ENCODE results near the gene NOTUM.

The NOTUM gene

GRCh38 chr17:81934850-81935708 is 25.9 kb downstream of the NOTUM start:
- TF ChIP-seq, protein P1, sequence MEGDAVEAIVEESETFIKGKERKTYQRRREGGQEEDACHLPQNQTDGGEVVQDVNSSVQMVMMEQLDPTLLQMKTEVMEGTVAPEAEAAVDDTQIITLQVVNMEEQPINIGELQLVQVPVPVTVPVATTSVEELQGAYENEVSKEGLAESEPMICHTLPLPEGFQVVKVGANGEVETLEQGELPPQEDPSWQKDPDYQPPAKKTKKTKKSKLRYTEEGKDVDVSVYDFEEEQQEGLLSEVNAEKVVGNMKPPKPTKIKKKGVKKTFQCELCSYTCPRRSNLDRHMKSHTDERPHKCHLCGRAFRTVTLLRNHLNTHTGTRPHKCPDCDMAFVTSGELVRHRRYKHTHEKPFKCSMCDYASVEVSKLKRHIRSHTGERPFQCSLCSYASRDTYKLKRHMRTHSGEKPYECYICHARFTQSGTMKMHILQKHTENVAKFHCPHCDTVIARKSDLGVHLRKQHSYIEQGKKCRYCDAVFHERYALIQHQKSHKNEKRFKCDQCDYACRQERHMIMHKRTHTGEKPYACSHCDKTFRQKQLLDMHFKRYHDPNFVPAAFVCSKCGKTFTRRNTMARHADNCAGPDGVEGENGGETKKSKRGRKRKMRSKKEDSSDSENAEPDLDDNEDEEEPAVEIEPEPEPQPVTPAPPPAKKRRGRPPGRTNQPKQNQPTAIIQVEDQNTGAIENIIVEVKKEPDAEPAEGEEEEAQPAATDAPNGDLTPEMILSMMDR (conservative IDR thresholded peaks at IDR 0.05; ENCODE audit: low read depth): no peak
- no peak for DNase-seq (ENCODE audit: low spot score)
- ChIA-PET CTCF (interaction anchor here (1.8 kb wide), 1 partner anchor 25 kb away, joined by 6 read pairs; no protein-coding TSS in a partner anchor), POLR2A (ENCODE audit: low non-redundant PET) (no interaction called here)
- peak overlapping the region; percentile 98 for H3K27ac ChIP-seq

DNA sequence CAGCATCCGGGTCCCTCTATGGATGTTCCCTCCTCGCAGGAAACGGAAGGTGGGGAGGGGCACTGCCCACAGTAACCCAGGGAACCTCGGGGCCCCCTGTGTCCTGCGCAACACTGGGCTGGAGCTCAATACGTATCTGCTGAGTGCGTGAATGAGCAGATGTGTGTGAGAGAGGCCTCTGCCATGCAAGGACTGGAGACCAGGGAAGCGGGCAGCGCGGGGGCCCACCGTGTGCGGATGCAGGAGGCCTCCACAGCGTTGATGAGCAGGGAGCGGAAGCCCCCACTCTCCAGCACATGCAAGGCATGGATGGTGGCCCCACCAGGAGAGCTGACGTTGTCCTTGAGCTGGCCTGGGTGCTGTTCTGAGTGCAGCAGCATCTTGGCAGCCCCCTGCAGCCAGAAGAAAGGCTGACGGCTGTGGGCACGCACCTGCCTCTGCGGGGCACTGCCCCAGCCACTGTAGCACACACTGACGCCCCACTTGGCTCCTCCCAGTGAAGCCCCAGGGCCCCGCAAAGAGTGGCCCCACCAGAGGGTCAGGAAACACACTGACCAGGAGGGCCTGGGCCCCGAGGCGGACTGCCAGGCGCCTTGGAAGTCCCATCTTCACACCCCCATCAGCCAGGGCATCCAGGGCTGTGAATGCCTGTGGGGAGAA is 26.8 kb downstream of the NOTUM start:
- no peak for DNase-seq (ENCODE audit: low spot score)
- peak overlapping the region; percentile 98 for H3K27ac ChIP-seq
- TF ChIP-seq, protein P1 (conservative IDR thresholded peaks at IDR 0.05; ENCODE audit: low read depth): no peak
- ChIA-PET CTCF (no interaction called here), POLR2A (ENCODE audit: low non-redundant PET) (no interaction called here)

- H3K27ac ChIP-seq: peak overlapping the region; percentile 98
- CTCF ChIA-PET: interaction anchor here (0.8 kb wide), 1 partner anchor 26 kb away, joined by 4 read pairs; no protein-coding TSS in a partner anchor
- DNase-seq (ENCODE audit: low spot score): no peak
- TF ChIP-seq, protein P1 (conservative IDR thresholded peaks at IDR 0.05; ENCODE audit: low read depth): no peak
- POLR2A ChIA-PET (ENCODE audit: low non-redundant PET): no interaction called here
Measured at GRCh38 chr17:81933178-81933699, 27.7 kb downstream of the NOTUM start.

DNA sequence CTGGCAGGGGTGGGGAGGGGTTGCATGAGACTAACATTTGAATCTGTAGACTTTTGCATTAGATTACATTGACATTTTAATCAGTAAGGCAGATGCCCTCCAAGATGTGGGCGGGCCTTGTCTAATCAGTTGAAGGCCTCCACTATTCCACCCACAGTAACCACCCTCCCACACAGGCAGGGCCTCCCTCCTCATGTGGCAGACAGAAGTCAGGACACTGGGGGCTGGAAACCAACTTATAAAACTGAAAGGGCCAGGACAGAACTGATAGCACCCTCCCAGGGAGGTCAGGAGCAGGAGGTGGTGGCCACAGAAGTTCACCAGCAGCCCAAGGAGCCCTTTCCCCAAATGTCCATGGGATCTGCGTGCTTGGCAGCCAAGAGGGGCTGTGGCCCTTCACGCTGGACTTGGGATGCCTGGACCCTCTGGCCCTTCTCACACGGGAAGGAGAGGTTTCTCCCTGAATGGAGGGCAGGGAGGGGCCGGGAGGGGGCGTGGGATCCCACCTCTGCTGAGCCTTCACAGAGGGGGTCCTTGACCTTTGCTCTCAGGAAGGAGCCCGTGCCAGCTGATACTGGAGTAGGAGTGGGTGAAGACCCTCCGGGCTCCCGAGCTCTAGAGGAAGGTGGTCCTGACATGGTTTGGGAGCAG is 28.5 kb downstream of the NOTUM start:
- POLR2A ChIA-PET (ENCODE audit: low non-redundant PET): no interaction called here
- CTCF ChIA-PET: no interaction called here

GRCh38 chr17:81931557-81932332 is 29.2 kb downstream of the NOTUM start:
- H3K27ac ChIP-seq: peak overlapping the region; percentile 98
- TF ChIP-seq, protein P1 (conservative IDR thresholded peaks at IDR 0.05; ENCODE audit: low read depth): no peak
- DNase-seq (ENCODE audit: low spot score): no peak
- ChIA-PET CTCF (interaction anchor here (0.5 kb wide), 1 partner anchor 398 kb away, joined by 3 read pairs; no protein-coding TSS in a partner anchor), POLR2A (ENCODE audit: low non-redundant PET) (no interaction called here)

More for the DNA sequence above, 28.5 kb downstream of the NOTUM start:
- no peak for DNase-seq (ENCODE audit: low spot score)
- peak overlapping the region; percentile 98 for H3K27ac ChIP-seq
- TF ChIP-seq, protein P1 (conservative IDR thresholded peaks at IDR 0.05; ENCODE audit: low read depth): no peak
